Measurements from ENCODE around the gene PLTP. TPM values are rescaled to one million over a fixed set of nuclear protein-coding genes. Genes with fewer than 3 reads are reported as not detected.
A peak's percentile ranks its signal among the peaks of the same experiment; 100 is the strongest.

The PLTP gene
- total and polyA plus RNA-seq, 2 of the 13 experiments (the other 11 are each of a cell fraction or from before 2014, with no cell fraction given): 16.9 to 28.6 TPM

GRCh38 chr20:45911486-45912343 is at the start of gene PLTP (continued):
- TF ChIP-seq ZNF362 (CRISPR knock-in tag; IDR thresholded peaks at IDR 0.05; ENCODE audit: borderline replicate concordance) (0 out of 2 replicates have a peak, but pooled peaks have one; percentile 30), AGO1 (IDR thresholded peaks at IDR 0.05; ENCODE audit: low read depth, low read length, poor library complexity, severe bottlenecking) (peak; percentile 77), SIN3A (IDR thresholded peaks at IDR 0.05; ENCODE audit: borderline replicate concordance, low read depth, low read length) (peak; percentile 29; the same call in 1 of the 2 replicates), STAT6 (CRISPR knock-in tag; IDR thresholded peaks at IDR 0.05; ENCODE audit: borderline replicate concordance) (no peak), ZNF343 (CRISPR knock-in tag; IDR thresholded peaks at IDR 0.05) (peak; percentile 53; the same call in 1 of the 2 replicates), ZNF543 (CRISPR knock-in tag; IDR thresholded peaks at IDR 0.05) (0 out of 2 replicates have a peak, but pooled peaks have one; percentile 23), SNAPC2 (CRISPR knock-in tag; IDR thresholded peaks at IDR 0.05) (no peak), ZNF10 (CRISPR knock-in tag; IDR thresholded peaks at IDR 0.05; ENCODE audit: borderline replicate concordance, low read depth) (no peak), ZBTB10 (CRISPR knock-in tag; IDR thresholded peaks at IDR 0.05; ENCODE audit: borderline replicate concordance) (no peak), ONECUT2 (CRISPR knock-in tag; IDR thresholded peaks at IDR 0.05) (no peak; the same call in 1 of the 2 replicates), ZNF121 (CRISPR knock-in tag; IDR thresholded peaks at IDR 0.05) (no peak), MED8 (CRISPR knock-in tag; IDR thresholded peaks at IDR 0.05; ENCODE audit: insufficient replicate concordance) (no peak), PRDM10 (CRISPR knock-in tag; IDR thresholded peaks at IDR 0.05; ENCODE audit: low read depth) (no peak), NPAS2 (CRISPR knock-in tag; IDR thresholded peaks at IDR 0.05; ENCODE audit: borderline replicate concordance) (no peak), KLF16 (CRISPR knock-in tag; IDR thresholded peaks at IDR 0.05) (no peak)

Data from HepG2 (cell line).